ENCODE data around the gene STAM2. TPM values are rescaled to one million over a fixed set of nuclear protein-coding genes. Genes with fewer than 3 reads are reported as not detected.

Gene STAM2
- total and polyA plus RNA-seq, 2 of the 13 experiments (the other 11 are each of a cell fraction or from before 2014, with no cell fraction given), result 14.7 to 24.1 TPM

DNA sequence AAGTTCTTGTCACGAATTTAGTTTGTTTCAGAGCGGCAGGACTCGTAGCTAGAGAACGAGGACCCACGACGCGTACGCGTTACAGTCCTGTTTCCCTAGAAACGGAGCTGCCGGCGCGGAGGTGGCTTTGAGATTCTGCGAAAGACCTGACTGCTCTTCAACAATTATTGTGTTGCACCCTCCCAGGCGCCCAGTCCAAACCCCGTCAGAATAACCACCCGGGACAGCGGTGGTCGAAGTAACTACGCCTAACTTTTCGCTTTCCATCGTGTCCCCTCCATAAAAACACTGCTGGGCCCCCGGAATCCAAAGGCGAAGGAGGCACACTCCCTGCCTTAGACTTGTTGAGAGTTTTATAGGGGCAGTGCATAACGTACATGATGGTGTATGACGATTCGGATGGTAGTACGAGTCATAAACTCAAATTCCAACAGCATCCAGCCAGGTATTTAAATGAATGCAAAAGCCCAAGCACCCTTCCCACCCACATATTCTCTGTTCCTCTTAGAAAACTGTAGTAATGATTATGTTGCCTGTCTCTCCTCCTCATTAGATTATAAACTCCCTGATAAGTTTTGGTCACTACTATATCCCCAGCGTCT, 651 bp upstream of the STAM2 start (continued):
- TF ChIP-seq TRIM22 (IDR thresholded peaks at IDR 0.05) (no peak), CBX5 (CRISPR knock-in tag; IDR thresholded peaks at IDR 0.05; ENCODE audit: borderline replicate concordance) (no peak), ARID3A (IDR thresholded peaks at IDR 0.05; ENCODE audit: low read depth, low read length) (no peak), BATF2 (CRISPR knock-in tag; IDR thresholded peaks at IDR 0.05) (no peak), CENPX (CRISPR knock-in tag; IDR thresholded peaks at IDR 0.05) (no peak), ZBTB3 (CRISPR knock-in tag; IDR thresholded peaks at IDR 0.05; ENCODE audit: borderline replicate concordance, low read depth) (no peak), THRA (CRISPR knock-in tag; IDR thresholded peaks at IDR 0.05; ENCODE audit: borderline replicate concordance) (no peak), JUND (CRISPR knock-in tag; IDR thresholded peaks at IDR 0.05) (no peak), MIER2 (CRISPR knock-in tag; IDR thresholded peaks at IDR 0.05) (no peak), MXD1 (CRISPR knock-in tag; IDR thresholded peaks at IDR 0.05) (no peak), U2AF1 (optimal IDR thresholded peaks at IDR 0.05; ENCODE audit: low read depth, low read length) (no peak), ZNF737 (CRISPR knock-in tag; IDR thresholded peaks at IDR 0.05; ENCODE audit: borderline replicate concordance) (no peak), RAD21 (CRISPR knock-in tag; IDR thresholded peaks at IDR 0.05) (no peak), ZBTB25 (CRISPR knock-in tag; IDR thresholded peaks at IDR 0.05) (no peak), RFX5 (IDR thresholded peaks at IDR 0.05; ENCODE audit: low read depth, low read length) (no peak)
- TF ChIP-seq, protein P1, sequence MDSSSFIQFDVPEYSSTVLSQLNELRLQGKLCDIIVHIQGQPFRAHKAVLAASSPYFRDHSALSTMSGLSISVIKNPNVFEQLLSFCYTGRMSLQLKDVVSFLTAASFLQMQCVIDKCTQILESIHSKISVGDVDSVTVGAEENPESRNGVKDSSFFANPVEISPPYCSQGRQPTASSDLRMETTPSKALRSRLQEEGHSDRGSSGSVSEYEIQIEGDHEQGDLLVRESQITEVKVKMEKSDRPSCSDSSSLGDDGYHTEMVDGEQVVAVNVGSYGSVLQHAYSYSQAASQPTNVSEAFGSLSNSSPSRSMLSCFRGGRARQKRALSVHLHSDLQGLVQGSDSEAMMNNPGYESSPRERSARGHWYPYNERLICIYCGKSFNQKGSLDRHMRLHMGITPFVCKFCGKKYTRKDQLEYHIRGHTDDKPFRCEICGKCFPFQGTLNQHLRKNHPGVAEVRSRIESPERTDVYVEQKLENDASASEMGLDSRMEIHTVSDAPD (CRISPR knock-in tag; IDR thresholded peaks at IDR 0.05), result no peak
- TF ChIP-seq, protein P2, sequence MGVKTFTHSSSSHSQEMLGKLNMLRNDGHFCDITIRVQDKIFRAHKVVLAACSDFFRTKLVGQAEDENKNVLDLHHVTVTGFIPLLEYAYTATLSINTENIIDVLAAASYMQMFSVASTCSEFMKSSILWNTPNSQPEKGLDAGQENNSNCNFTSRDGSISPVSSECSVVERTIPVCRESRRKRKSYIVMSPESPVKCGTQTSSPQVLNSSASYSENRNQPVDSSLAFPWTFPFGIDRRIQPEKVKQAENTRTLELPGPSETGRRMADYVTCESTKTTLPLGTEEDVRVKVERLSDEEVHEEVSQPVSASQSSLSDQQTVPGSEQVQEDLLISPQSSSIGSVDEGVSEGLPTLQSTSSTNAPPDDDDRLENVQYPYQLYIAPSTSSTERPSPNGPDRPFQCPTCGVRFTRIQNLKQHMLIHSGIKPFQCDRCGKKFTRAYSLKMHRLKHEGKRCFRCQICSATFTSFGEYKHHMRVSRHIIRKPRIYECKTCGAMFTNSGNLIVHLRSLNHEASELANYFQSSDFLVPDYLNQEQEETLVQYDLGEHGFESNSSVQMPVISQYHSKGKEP (CRISPR knock-in tag; IDR thresholded peaks at IDR 0.05), result no peak
- TF ChIP-seq, protein P3, sequence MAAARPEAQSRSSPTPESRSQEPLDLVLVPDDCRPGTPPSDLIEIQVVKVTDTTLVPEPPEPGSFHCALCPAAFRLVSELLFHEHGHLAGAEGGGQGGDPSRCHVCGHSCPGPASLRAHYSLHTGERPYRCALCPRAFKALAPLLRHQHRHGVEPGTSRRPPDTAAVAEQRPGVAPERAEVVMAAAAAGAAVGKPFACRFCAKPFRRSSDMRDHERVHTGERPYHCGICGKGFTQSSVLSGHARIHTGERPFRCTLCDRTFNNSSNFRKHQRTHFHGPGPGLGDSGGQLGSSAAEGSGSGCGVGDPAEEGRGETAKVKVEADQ (CRISPR knock-in tag; IDR thresholded peaks at IDR 0.05; ENCODE audit: borderline replicate concordance), result no peak
